HUES64 (cell line): ENCODE data around the gene OLFML2B.

ENCODE experiments used
- H3K27ac ChIP-seq: 2 replicates; pipeline ENCODE4 v1.7.0; 2013; ENCODE audit warnings: low read depth, low read length, inconsistent platforms
- H3K27me3 ChIP-seq: 2 replicates; pipeline ENCODE4 v1.6.1; 2013; ENCODE audit warnings: mild to moderate bottlenecking, low read length; ENCODE audit not compliant: insufficient read depth
- H3K36me3 ChIP-seq: 2 replicates; pipeline ENCODE4 v1.6.1; 2013; ENCODE audit warnings: mild to moderate bottlenecking, low read length; ENCODE audit not compliant: insufficient read depth
- H3K4me1 ChIP-seq: 2 replicates; pipeline ENCODE4 v1.6.1; 2013; ENCODE audit warnings: mild to moderate bottlenecking, low read length, moderate library complexity; ENCODE audit not compliant: insufficient read depth
- H3K4me3 ChIP-seq: 2 replicates; pipeline ENCODE4 v1.5.1; 2013; ENCODE audit warnings: mild to moderate bottlenecking, low read length, moderate library complexity
- H3K9ac ChIP-seq: 2 replicates; pipeline ENCODE4 v1.6.1; 2013; ENCODE audit warnings: mild to moderate bottlenecking, low read depth, low read length
- H3K9me3 ChIP-seq: 2 replicates; pipeline ENCODE4 v1.6.1; 2013; ENCODE audit warnings: low read depth, low read length; ENCODE audit not compliant: insufficient read depth
- WGBS: fragments of 150-250, 120-280 bp; methylation state at CpG from one replicate; pipeline ENCODE4 v1.1.7; 2013; ENCODE audit warnings: missing lambda C conversion rate; 5-methylcytosine and 5-hydroxymethylcytosine counted together

The OLFML2B gene

GRCh38 chr1:162007466-162007865 lies 16.2 kb downstream of the OLFML2B start:
- H3K4me1 ChIP-seq, result peaks cover 5% of the 10 kb centered on the region; the same call in 1 of the 2 replicates
- H3K9ac ChIP-seq, result no peak overlapping the region
- H3K36me3 ChIP-seq, result no peaks in the 10 kb centered on the region
- no peaks in the 10 kb centered on the region for H3K27me3 ChIP-seq
- H3K4me3 ChIP-seq, result no peak overlapping the region
- H3K27ac ChIP-seq, result no peak overlapping the region
- 90% methylated on average over 3 of the region's 3 CpGs for WGBS
- no peaks in the 10 kb centered on the region for H3K9me3 ChIP-seq

GRCh38 chr1:162006081-162006480 lies 17.6 kb downstream of the OLFML2B start:
- Histone ChIP-seq H3K27me3 (no peaks in the 10 kb centered on the region), H3K36me3 (no peaks in the 10 kb centered on the region), H3K27ac (no peak overlapping the region), H3K9me3 (no peaks in the 10 kb centered on the region), H3K9ac (no peak overlapping the region), H3K4me3 (no peak overlapping the region), H3K4me1 (peaks cover 5% of the 10 kb centered on the region; the same call in 1 of the 2 replicates)
- WGBS, result 90% methylated on average over 6 of the region's 6 CpGs

- no peak overlapping the region for H3K27ac ChIP-seq
Measured at GRCh38 chr1:162004441-162004950, 19.2 kb downstream of the OLFML2B start.

GRCh38 chr1:162003830-162004215 lies 19.8 kb downstream of the OLFML2B start:
- H3K27me3 ChIP-seq, result no peaks in the 10 kb centered on the region
- no peaks in the 10 kb centered on the region for H3K9me3 ChIP-seq
- 77% methylated on average over 5 of the region's 5 CpGs for WGBS
- H3K4me3 ChIP-seq, result no peak overlapping the region
- peaks cover 5% of the 10 kb centered on the region; the same call in 1 of the 2 replicates for H3K4me1 ChIP-seq
- no peaks in the 10 kb centered on the region for H3K36me3 ChIP-seq
- H3K27ac ChIP-seq, result no peak overlapping the region
- no peak overlapping the region for H3K9ac ChIP-seq

More at GRCh38 chr1:162004441-162004950, 19.2 kb downstream of the OLFML2B start:
- H3K36me3 ChIP-seq, result no peaks in the 10 kb centered on the region
- H3K4me1 ChIP-seq, result peaks cover 5% of the 10 kb centered on the region; the same call in 1 of the 2 replicates
- H3K9me3 ChIP-seq, result no peaks in the 10 kb centered on the region
- no peaks in the 10 kb centered on the region for H3K27me3 ChIP-seq
- H3K9ac ChIP-seq, result no peak overlapping the region
- WGBS, result 91% methylated on average over 3 of the region's 3 CpGs
- no peak overlapping the region for H3K4me3 ChIP-seq

GRCh38 chr1:162003061-162003829 lies 20.4 kb downstream of the OLFML2B start:
- H3K9me3 ChIP-seq, result no peaks in the 10 kb centered on the region
- peaks cover 5% of the 10 kb centered on the region; the same call in 1 of the 2 replicates for H3K4me1 ChIP-seq
- no peak overlapping the region for H3K27ac ChIP-seq
- no peaks in the 10 kb centered on the region for H3K36me3 ChIP-seq
- H3K27me3 ChIP-seq, result no peaks in the 10 kb centered on the region
- H3K4me3 ChIP-seq, result no peak overlapping the region
- no peak overlapping the region for H3K9ac ChIP-seq
- WGBS, result 73% methylated on average over 15 of the region's 15 CpGs

GRCh38 chr1:162000053-162000420 lies 23.6 kb downstream of the OLFML2B start:
- H3K9ac ChIP-seq, result no peak overlapping the region
- 96% methylated on average over 11 of the region's 11 CpGs for WGBS
- no peak overlapping the region for H3K4me3 ChIP-seq
- no peaks in the 10 kb centered on the region for H3K9me3 ChIP-seq
- H3K4me1 ChIP-seq, result peaks cover 5% of the 10 kb centered on the region; the same call in 1 of the 2 replicates
- no peak overlapping the region for H3K27ac ChIP-seq
- H3K27me3 ChIP-seq, result no peaks in the 10 kb centered on the region
- H3K36me3 ChIP-seq, result no peaks in the 10 kb centered on the region

GRCh38 chr1:161999301-162000052 lies 24.2 kb downstream of the OLFML2B start:
- no peaks in the 10 kb centered on the region for H3K9me3 ChIP-seq
- H3K27ac ChIP-seq, result no peak overlapping the region
- H3K27me3 ChIP-seq, result no peaks in the 10 kb centered on the region
- 82% methylated on average over 8 of the region's 8 CpGs for WGBS
- H3K36me3 ChIP-seq, result no peaks in the 10 kb centered on the region
- no peak overlapping the region for H3K4me3 ChIP-seq
- H3K9ac ChIP-seq, result no peak overlapping the region
- peaks cover 5% of the 10 kb centered on the region; the same call in 1 of the 2 replicates for H3K4me1 ChIP-seq

- Histone ChIP-seq H3K9ac (no peak overlapping the region), H3K4me1 (peaks cover 5% of the 10 kb centered on the region; the same call in 1 of the 2 replicates), H3K27me3 (no peaks in the 10 kb centered on the region), H3K36me3 (no peaks in the 10 kb centered on the region), H3K9me3 (no peaks in the 10 kb centered on the region), H3K4me3 (no peak overlapping the region), H3K27ac (no peak overlapping the region)
- WGBS, result 86% methylated on average over 5 of the region's 5 CpGs
Measured at GRCh38 chr1:161998811-161999210, 24.9 kb downstream of the OLFML2B start.

- Histone ChIP-seq H3K36me3 (no peaks in the 10 kb centered on the region), H3K27me3 (no peaks in the 10 kb centered on the region), H3K27ac (no peak overlapping the region), H3K4me3 (no peak overlapping the region), H3K9ac (no peak overlapping the region), H3K9me3 (no peaks in the 10 kb centered on the region), H3K4me1 (no peaks in the 10 kb centered on the region)
- 100% methylated on average over 1 of the region's 1 CpG for WGBS
Measured at GRCh38 chr1:161997152-161997551, 26.5 kb downstream of the OLFML2B start.

- Histone ChIP-seq H3K4me1 (no peaks in the 10 kb centered on the region), H3K9me3 (no peaks in the 10 kb centered on the region), H3K9ac (no peak overlapping the region), H3K27ac (no peak overlapping the region), H3K36me3 (no peaks in the 10 kb centered on the region), H3K4me3 (no peak overlapping the region), H3K27me3 (no peaks in the 10 kb centered on the region)
- WGBS, result 91% methylated on average over 9 of the region's 9 CpGs
Measured at GRCh38 chr1:161994175-161994668, 29.4 kb downstream of the OLFML2B start.

- Histone ChIP-seq H3K4me3 (no peak overlapping the region), H3K4me1 (no peaks in the 10 kb centered on the region), H3K27me3 (no peaks in the 10 kb centered on the region), H3K36me3 (no peaks in the 10 kb centered on the region), H3K9ac (no peak overlapping the region), H3K27ac (no peak overlapping the region), H3K9me3 (no peaks in the 10 kb centered on the region)
- WGBS, result 82% methylated on average over 9 of the region's 11 CpGs
Measured at GRCh38 chr1:161993576-161993975, 30.1 kb downstream of the OLFML2B start.
